HG03280 (cell line): Measurements from ENCODE around the gene KLK10.

Experiments used
- ATAC-seq: cut with Tn5 transposase; IDR thresholded peaks from one replicate; pipeline ENCODE4 v1.9.1; 2021; ENCODE audit warnings: mild to moderate bottlenecking, moderate library complexity; ENCODE audit not compliant: unreplicated experiment

Gene KLK10

DNA sequence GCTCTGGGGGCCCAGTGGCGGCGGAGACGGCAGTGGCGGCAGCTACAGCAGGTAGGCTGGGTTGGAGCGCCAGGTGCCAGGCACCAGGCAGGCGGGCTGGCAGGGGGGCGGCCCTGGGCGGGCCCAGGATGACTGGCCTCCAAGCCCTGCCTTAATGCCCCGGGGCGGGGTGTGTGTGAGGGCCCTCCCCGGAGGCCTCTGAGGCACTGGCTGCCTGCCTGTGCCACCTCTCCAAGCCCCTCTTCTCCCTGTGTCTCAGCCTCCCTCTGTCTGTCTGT lies 7.0 kb upstream of the KLK10 start, which contains the start of gene KLK11:
Gene KLK11, minus strand, starts transcription at position 63 of the 278 bp plus-strand sequence. CDS start 985 bp downstream, outside the sequence.
- ATAC-seq = no peak

DNA sequence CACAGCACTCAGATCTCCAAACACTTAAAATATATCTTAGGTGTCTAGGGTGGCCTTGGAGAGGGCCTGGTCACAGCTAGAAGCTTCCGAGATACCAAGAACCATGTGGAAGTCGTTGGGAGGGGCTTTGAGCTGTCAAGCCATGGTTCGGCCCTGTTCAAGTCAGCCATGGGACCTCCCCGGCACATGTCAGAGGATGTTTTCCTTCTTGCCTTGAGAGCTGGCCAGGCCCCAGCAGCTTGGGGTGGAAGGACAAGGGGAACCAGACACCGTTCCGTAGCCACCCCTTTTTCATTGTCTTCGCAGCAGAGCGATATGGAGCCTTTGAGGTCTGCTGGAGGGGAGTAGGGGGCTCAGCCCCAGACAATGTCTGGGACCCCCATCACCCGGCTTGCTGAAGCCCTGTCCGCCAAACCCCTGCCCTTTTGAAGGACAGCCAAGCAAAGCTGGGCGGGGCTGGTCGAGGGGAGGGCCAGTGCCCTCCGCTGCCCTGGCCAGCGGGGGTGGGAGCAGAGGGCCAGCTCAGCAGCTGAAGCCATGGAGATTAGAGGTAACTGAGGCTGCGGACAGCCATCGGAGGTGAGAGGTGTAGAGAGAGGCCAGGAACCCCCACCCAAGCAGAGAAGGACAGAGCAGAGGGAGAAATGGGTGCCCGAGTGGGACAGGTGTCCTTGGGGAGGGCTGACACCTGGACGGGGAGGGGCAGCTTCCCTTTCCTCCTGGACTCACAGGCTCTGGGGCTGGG lies 6.5 kb upstream of the KLK10 start:
- no peak for ATAC-seq

DNA sequence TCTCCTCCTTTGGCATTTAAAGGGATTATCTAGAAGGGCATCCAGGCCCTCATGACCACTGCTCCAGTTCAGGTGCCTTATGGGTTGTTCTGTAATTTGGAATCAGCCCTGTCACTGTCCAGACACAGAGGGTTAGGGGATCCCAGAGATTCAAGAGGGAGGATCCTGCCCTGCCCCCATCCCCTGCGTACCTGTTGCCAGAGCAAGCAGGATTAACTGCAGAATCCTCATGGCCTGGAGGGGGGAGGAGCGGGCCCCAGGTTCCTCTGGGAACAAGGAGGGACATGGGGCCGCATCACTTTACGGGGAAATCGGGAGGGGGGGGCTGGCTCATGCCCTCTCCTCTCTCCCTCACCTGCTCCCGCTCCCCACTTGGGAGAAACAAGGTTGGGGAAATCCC lies 5.9 kb upstream of the KLK10 start:
- ATAC-seq = no peak

DNA sequence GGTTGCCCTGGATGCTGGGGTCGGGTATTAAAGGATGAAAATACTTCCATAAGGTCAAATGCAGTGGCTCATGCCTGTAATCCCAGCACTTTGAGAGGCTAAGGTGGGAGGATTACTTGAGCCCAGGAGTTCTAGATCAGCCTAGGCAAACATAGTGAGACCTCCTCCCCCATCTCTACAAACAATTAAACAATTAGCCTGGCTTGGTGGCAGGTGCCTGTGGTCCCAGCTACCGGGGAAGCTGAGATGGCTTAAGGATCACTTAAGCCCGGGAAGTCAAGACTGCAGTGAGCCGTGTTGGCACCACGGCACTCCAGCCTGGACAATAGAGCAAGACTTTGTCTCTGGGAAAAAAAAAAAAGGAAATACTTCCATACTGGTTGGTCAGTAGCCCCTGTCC lies 5.4 kb upstream of the KLK10 start:
- no peak for ATAC-seq

DNA sequence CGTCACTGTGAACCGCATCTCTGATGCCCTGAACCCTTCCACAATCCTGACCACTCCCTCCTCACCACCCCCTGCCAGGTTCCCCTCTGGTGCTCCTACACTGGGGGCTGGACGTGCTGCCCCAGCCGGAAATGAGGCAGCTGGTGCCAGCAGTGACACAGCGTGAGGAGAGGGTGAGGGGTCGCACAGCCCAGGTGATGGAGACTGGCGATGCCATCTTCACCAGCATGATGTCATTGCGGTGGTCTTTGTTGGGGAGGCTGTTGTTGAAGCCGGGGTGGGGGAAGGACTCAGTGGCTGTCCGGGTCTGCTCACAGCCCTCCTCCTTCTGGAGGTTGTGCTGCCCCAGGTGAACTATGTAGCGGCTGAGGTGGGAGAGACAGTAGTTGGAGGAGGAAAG lies 4.4 kb upstream of the KLK10 start:
- no peak for ATAC-seq

DNA sequence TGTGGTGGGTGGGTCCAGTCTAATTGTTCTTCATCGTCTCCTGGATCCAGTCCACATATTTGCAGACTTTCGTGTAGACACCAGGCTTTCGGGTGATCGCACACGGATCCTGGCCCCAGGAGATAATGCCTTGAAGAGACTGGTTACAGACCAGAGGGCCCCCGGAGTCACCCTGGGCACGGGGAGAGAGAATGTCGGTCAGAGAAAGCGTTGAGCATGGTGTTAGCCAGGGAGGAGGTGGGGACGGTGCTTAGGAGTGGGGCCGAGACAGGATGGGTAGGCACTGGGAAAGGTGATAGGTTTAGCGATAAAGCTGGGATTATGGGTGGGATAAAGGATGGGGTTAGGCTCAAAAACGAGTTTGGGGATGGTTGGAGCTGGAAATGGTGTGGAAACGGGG lies 3.0 kb upstream of the KLK10 start:
- ATAC-seq = no peak

DNA sequence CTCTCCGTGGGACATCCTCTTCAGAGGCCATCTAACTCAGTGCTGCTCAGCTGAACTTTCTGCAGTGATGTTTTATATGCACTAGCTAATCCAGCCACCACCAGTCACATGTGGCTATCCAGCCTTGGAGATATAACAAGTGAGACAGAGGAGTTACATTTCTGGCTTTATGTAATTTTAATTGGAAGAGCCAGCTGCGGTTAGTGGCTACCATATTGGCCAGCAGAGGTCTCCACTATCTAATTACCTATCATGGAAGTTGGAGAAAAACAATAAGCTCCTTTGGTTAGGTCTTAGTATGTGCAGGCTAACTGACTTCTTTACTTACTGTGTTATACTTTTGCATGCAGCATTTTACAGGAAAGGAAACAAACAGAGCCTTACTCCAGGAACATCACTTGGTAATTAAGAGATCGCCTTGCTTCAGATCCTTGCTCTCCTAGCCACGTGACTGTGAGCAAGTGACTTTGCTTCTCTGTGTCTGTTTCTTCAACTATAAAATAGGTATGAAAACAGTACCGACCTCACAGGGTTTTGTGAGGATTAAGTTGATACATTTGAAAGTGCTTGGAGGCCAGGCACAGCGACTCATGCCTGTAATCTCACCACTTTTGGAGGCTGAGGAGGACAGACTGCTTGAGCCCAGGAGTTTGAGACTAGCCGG lies 1.6 kb upstream of the KLK10 start:
- ATAC-seq = no peak

DNA sequence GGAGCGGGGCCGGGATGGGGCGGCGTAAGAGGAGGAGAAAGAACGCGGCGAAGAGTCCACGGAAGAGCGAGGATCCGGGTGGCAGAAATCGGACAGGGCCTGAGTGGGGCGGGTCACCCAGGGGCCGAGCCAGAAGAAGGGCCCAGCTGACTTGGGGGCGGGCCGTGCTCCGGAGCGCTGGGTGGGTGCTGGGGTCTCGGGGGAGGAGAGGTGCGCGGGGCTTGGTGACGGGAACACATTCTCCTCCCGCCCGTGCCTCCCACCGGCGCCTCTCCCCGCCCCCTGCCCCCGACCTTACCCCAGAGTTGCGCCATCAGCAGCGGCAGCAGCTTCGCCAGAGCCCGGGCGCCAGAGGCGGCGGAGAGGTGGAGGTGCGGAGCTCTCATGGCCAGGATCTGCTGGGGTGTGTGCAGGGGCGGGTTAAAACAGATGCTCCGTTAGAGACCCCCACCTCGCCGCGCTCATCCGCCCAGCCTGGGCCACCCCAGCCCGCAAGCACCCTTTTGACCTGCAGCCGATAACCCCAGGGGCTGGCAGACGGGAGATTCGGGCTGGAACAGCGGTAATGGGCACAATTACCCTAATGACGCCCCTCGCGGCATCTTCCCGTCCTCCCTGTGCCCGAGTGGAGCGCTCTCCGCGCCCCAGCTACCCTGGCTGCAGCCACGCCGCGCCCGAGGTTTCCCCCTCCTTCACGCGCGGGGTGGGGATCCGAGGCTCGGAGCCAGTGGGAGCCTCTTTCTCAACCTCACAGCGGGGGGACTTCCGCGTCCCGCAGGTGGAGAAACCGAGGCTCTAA lies 565 bp downstream of the KLK10 start:
- no peak for ATAC-seq

DNA sequence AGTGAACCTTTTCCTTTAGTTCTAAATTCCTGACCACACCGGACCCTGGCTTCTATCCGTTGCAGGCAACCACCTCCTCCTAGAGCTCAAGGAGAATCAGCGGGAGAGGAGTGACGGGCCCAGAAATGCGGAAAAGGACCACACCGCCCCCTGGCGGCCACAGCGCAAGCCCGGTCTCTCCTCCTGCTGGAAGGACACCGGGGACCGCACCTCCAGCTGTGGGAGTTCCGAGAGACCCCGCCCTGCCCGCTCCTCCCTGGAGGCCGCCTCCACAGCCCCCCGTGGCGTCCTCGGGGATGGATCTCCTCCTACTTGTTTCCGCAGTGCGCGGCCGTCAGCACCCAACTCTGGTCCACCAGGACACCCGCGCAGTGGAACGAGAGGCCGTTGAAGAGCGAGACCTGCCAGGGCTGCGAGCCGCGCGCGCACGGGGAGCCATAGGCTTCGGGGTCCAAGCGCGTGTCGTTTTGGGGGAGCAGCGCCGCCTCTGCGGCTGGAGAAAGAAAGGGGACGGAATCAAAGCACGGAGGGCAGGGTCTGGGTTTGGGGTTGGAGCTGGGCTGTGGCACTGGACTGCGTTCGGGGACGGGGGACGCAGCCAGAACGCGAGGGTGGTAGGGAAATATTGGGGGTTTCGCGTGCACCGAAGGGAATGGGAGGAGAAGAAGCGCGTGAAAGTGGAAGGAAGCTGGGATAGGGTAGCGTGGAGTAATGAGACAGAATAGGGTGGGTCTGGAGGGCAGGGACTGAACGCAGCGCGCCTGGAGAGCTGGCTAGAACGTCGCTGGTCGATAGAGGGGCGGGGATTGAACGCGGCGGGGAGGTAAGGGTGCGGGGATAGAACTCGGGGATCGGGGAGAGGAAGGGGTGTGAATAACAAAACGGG lies 2.5 kb downstream of the KLK10 start:
- ATAC-seq = no peak

DNA sequence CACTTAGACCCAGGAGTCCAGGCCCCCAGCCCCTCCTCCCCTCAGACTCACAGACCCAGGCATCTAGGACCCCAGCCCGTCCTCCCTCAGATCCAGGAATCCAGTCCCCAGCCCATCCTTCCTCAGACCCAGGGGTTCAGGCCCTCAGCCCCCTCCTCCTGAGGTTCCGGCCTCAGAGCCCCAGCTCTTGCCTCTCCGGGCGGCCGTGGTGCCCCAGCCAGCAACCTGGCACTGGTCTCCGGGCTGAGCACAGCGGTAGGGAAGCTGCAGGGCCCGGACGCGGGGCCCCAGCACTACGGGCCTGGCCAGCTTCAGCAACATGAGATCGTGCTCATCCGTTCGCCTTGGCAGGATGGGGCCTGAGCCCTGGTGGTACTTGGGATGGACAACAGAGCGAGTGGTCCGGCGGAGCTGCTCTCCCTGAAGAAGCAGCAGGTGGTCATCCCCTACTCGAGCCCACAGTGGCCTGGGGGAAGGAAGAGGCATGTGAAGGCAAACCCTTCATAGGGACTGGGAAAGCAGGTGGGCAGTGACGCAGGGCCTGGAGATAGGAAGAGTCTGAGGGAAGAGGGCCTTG lies 3.7 kb downstream of the KLK10 start:
- ATAC-seq = no peak

DNA sequence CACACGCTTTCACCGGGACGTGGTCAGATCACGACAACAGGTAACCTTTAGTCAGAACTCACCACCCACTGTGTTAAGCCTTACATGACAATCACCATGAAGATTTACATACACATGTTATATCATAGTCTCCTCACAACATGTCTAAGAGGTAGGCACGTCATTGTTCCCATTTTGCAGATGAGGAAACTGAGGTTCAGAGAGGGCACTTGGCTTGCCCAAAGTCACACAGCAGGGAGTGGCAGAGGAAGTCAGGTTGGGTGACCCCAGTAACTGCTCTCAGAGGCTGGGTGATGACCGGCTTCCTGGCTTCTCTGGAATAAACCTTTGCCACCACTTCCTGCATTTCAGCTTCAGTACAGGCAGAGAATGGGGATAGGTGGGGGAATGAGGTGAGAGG lies 5.3 kb downstream of the KLK10 start:
- ATAC-seq = no peak

DNA sequence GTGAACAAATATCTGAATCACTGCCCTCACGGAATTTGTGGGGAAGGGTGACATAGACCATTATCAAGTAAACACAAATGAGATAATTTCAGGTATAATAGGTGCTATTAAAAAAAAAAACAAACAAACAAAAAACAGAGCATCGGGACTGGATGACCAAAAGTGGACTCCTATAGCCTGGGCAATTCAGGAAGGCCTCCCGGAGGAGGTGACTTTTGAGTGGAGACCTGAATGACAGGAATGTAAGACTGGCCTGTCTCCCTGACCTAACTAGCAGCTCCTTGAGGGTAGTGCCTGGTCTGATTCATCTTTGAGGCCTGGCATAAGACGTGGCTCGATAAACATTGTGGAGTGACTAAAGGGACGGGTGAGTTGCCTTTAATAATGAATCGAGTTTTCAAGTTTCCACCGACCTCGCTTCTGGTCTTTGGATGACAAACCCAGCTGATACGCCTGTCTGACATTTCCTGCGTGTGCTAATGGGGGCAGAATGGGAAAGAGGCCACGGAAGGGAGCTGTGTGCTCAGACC lies 6.8 kb downstream of the KLK10 start:
- ATAC-seq = no peak

DNA sequence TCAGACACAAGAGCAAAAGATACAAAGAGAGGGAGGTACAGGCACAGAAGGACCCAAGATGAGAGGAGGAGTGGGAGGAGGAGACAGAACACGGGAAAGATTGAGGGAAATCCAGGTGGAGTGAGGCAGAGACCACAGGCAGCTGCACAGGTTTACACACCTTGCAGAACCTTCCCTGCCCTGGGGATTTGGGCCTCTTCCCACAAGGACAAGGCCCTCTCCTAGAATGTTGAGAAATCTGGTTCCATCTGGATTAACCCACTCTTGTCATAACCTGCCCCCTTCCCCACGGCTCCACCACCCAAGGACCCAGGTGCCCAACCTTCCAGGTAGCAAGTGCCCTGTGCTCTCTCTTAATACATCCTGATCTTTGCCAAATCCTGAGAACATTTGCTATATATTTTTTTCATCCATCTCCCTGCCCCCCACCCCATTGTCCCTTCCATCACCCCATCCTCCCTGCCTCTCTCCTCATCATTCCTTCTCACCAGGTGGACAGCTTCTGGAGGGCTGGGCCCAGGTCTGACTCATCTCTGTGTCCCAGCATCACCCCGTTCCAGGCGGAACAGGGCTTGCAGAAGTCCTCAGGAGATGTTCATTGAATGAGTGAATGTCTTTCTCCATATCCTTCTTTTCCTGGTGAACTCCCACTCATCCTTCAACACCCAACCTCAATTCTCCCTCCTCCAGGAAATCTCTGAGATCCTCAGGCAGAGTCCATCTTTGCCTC lies 9.3 kb downstream of the KLK10 start:
- ATAC-seq = no peak

DNA sequence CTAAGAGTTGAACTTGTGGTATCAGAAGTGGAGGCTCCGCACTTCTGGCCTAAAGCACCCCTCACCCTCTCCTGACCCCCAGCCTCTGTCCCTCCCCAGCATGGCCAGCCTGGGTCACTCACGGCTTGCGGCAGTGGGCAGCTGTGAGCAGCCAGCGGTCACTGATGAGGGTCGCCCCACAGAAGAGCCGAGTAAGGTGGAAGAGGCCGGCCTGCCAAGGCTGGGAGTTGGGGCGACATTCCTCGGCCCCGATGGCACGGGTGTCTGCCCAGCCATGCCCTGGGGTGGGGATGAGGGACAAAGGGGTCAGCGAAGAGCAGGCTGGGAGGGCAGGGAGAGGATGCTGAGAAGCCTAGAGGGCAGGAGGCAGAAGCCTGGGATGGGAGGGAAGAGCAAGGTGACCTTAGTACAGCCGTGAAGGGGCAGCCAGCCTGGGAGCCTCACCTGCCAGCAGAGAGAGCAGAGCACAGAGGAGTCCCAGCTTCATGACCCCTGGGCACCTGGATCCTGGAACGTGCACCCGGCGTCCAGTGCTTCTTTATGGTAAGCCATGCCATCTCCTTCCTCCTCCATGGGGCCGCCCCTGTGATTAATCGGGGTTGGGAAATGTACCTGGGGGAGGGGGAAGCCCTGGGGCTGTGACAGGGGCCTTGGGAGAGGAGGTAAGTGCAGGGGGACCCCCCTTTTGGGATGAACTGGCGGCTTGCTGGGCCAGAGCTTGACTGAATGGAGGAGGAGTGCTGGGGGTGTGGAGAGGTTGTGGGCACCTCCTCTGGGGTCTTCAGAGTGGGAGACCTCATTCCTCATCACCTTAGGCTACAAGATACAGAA lies 10.2 kb downstream of the KLK10 start:
- no peak for ATAC-seq

DNA sequence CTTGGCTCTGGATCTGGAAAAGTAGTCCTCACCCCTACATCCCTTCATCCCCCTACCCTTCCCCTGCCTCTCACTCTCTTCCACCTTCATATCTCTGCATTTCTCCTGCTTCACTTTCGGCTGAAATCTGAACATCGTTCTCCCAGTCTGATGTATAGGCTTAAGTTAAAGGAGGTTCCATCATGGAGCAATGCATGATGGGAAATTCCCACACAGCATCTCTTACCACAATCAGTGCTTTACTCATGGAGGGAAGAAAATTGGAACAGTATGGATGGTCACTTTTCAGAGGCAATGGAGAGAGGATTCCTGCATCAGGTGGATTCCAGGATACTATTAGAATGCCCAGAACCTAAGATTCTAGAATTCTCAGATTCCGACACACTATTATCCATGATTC lies 12.0 kb downstream of the KLK10 start:
- ATAC-seq = no peak

DNA sequence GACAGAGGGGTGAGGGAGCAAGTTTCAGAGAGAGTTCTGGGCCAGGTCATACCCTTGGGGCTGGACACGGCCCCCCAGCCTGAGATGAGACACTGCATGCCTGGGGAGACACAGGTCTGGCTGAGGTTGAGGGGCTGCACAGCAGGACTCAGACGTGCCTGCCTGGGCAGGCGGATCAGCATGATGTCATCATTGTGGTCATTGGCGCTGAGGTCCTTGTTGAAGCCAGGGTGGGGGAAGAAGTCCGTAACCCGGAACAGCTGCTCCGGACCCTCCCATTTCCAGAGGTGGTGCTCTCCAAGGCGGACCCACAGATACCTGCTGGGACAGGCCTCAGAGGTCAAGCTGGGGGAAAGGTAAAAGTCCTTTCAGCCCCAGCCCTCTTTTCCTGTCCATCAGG lies 13.1 kb downstream of the KLK10 start:
- no peak for ATAC-seq

DNA sequence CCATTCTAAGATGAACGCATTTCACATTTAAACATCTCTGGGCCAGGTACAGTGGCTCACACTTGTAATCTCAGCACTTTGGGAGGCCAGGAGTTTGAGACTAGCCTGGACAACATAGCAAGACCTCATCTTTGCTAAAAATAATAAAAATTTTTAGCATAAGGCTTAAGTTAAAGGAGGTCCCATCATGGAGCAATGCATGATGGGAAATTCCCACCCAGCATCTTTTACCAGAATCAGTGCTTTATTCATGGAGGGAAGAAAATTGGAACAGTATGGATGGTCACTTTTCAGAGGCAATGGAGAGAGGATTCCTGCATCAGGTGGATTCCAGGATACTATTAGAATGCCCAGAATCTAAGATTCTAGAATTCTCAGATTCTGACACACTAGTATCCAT lies 14.3 kb downstream of the KLK10 start:
- no peak for ATAC-seq

DNA sequence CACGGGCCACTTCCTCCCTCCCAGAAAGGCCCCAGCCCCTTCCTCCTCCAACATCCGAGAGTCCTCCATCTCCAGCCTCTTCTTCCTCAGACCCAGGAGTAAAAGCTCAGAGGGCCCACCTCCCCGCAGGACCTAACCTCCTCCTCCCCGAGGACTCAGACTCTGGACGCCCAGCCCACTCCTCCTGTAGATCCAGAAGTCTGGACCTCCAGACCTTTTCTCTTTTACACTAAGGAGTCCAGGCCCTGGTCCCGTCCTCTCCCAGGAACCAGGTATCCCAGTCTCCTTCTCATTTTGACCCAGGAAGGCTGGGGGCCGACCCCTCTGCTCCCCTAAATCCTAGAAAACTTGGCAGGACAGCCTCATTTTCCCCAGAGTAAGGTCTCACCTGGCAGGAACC lies 16.2 kb downstream of the KLK10 start:
- no peak for ATAC-seq
